ENCODE results near the gene GSS.

- TF ChIP-seq POLR2AphosphoS5 (IDR thresholded peaks at IDR 0.05): no peak
- TF ChIP-seq CTCF (IDR thresholded peaks at IDR 0.05): no peak
Measured at GRCh38 chr20:34965051-34965450, 9.4 kb upstream of the GSS start.
